Endothelial cell of umbilical vein (primary cell): ENCODE data around the gene TBC1D8. TPM values are rescaled to one million over a fixed set of nuclear protein-coding genes. Genes with fewer than 3 reads are reported as not detected.

Source experiments
- BruUV-seq: library from RNA; stranded (reverse); fragments of 400-500 nt; replicated peaks from 2 replicates; lab custom pipeline; 2021; lab: Mats Ljungman, UMichigan
- CTCF ChIA-PET: fragments of 300-600, 350-600 bp; sonication (Branson Sonifier 250); formaldehyde crosslinking; loops from one replicate; lab custom pipeline; 2021; ENCODE audit warnings: antibody characterized with exemption, inconsistent platforms; lab: Charles Lee
- POLR2A ChIA-PET: fragments of 300-600, 350-600 bp; sonication (Branson Sonifier 250); formaldehyde crosslinking; loops from one replicate; lab custom pipeline; 2021; ENCODE audit warnings: antibody characterized with exemption, inconsistent platforms; lab: Charles Lee
- DNase-seq: peaks from one replicate; pipeline ENCODE4 v3.0.0-alpha.2; 2011; ENCODE audit warnings: low read depth, low spot score
- FAIRE-seq: peaks from 2 replicates; lab custom pipeline; 2011; peaks lifted over from hg19 to GRCh38; lab: Jason Lieb, UNC
- H2AFZ ChIP-seq: 2 replicates; pipeline ENCODE4 v1.6.0; 2012; ENCODE audit warnings: low read depth, low read length, control low read depth, inconsistent platforms
- H3K27ac ChIP-seq: 2 replicates; pipeline ENCODE4 v1.5.1; 2011; ENCODE audit warnings: low read depth, mild to moderate bottlenecking, control low read depth, low read length, moderate library complexity; ENCODE audit not compliant: insufficient read depth
- H3K27me3 ChIP-seq, 2 experiments: 2 replicates each; pipeline versions ENCODE4 v1.6.0 to v1.6.1; 2011; ENCODE audit warnings: low read length in 2 of 2, mixed read lengths in 1 of 2; ENCODE audit not compliant: control insufficient read depth in 2 of 2, insufficient read depth in 2 of 2
- H3K36me3 ChIP-seq, 2 experiments: 2 replicates in 1 of 2; 3 replicates in 1 of 2; pipeline ENCODE4 v1.5.1; 2011; ENCODE audit warnings: low read length in 2 of 2, mild to moderate bottlenecking in 1 of 2, moderate library complexity in 1 of 2; ENCODE audit not compliant: control insufficient read depth in 2 of 2, insufficient read depth in 2 of 2; ENCODE audit errors: extremely low read depth in 1 of 2
- H3K4me1 ChIP-seq: 3 replicates; pipeline ENCODE4 v1.5.1; 2011; ENCODE audit warnings: mild to moderate bottlenecking, low read length; ENCODE audit not compliant: control insufficient read depth, insufficient read depth; ENCODE audit errors: extremely low read depth
- H3K4me2 ChIP-seq: 2 replicates; pipeline ENCODE4 v1.6.1; 2011; ENCODE audit warnings: low read length, control low read depth, mixed read lengths; ENCODE audit not compliant: insufficient read depth
- H3K4me3 ChIP-seq, 3 experiments: fragments of 200-600 bp in 1 of 3; sonication (generic), shearing (Covaris generic) in 1 of 3; replicated peaks in 1 of 3; 2 replicates each; pipeline ENCODE4 v1.5.1; 2011 to 2016; ENCODE audit warnings: control low read depth in 3 of 3, low read length in 3 of 3, mild to moderate bottlenecking in 2 of 3, inconsistent platforms in 1 of 3, low read depth in 1 of 3, moderate library complexity in 1 of 3; ENCODE audit not compliant: insufficient read depth in 1 of 3
- H3K79me2 ChIP-seq: 2 replicates; pipeline ENCODE4 v1.6.0; 2012; ENCODE audit warnings: low read length, inconsistent platforms; ENCODE audit not compliant: control insufficient read depth, insufficient read depth
- H3K9ac ChIP-seq: replicated peaks from 2 replicates; pipeline ENCODE3; 2011; ENCODE audit warnings: low read length, control low read depth; ENCODE audit not compliant: insufficient read depth; ENCODE audit errors: extremely low read depth
- H3K9me1 ChIP-seq: replicated peaks from 3 replicates; pipeline ENCODE4 v1.6.0; 2011; ENCODE audit warnings: mild to moderate bottlenecking, low read length; ENCODE audit not compliant: control insufficient read depth, insufficient read depth; ENCODE audit errors: extremely low read depth
- H3K9me3 ChIP-seq: replicated peaks from 2 replicates; pipeline ENCODE4 v1.5.1; 2012; ENCODE audit warnings: low read length, inconsistent platforms; ENCODE audit not compliant: control insufficient read depth, insufficient read depth
- H4K20me1 ChIP-seq: replicated peaks from 2 replicates; pipeline ENCODE3; 2011; ENCODE audit warnings: mild to moderate bottlenecking, low read length; ENCODE audit not compliant: control insufficient read depth, insufficient read depth; ENCODE audit errors: extremely low read depth
- CTCF ChIP-seq, 2 donors: IDR thresholded peaks; 1 replicate in 1 of 2; 2 replicates in 1 of 2; pipeline ENCODE4 v1.5.1; 2011; ENCODE audit warnings: low read length in 2 of 2, mild to moderate bottlenecking in 2 of 2, moderate library complexity in 2 of 2, control low read depth in 1 of 2, inconsistent platforms in 1 of 2, low read depth in 1 of 2; ENCODE audit not compliant: insufficient read depth in 1 of 2; ENCODE audit errors: extremely low read depth in 1 of 2
- EZH2 ChIP-seq: IDR thresholded peaks from 2 replicates; pipeline ENCODE4 v1.6.1; 2012; ENCODE audit warnings: borderline replicate concordance, low read depth, mild to moderate bottlenecking, moderate library complexity, low read length, inconsistent platforms; ENCODE audit not compliant: severe bottlenecking
- FOS ChIP-seq: IDR thresholded peaks from 2 replicates; pipeline ENCODE4 v1.6.1; 2011; ENCODE audit warnings: mild to moderate bottlenecking, low read length, moderate library complexity, borderline replicate concordance; ENCODE audit not compliant: insufficient read depth
- GATA2 ChIP-seq: IDR thresholded peaks from 2 replicates; pipeline ENCODE4 v1.7.0; 2011; ENCODE audit warnings: low read depth, mild to moderate bottlenecking, moderate library complexity, mixed read lengths, low read length; ENCODE audit not compliant: insufficient read length, insufficient read depth
- JUN ChIP-seq: IDR thresholded peaks from 2 replicates; pipeline ENCODE4 v1.6.1; 2011; ENCODE audit warnings: borderline replicate concordance, low read depth; ENCODE audit not compliant: insufficient read length, insufficient read depth
- MYC ChIP-seq: IDR thresholded peaks from one replicate; pipeline ENCODE4 v1.6.1; 2011; ENCODE audit warnings: mild to moderate bottlenecking, low read depth, low read length
- POLR2A ChIP-seq: IDR thresholded peaks from 2 replicates; pipeline ENCODE4 v1.6.1; 2012; ENCODE audit warnings: low read depth, mild to moderate bottlenecking, control low read depth, low read length
- POLR2AphosphoS5 ChIP-seq: IDR thresholded peaks from 2 replicates; pipeline ENCODE4 v1.6.1; 2012; ENCODE audit warnings: low read depth, mild to moderate bottlenecking, control low read depth, low read length, moderate library complexity; ENCODE audit not compliant: insufficient read depth
- dilution Hi-C: fragments of 300-500 bp; cut with MboI; formaldehyde crosslinking; loops from one replicate; pipeline ENCODE4 v1.15.0; 2019; ENCODE audit warnings: low sequenced_read_pairs; ENCODE audit not compliant: extremely low pct_ligation_motif_present
- intact Hi-C: fragments of 100-400 bp; cut with micrococcal nuclease; formaldehyde crosslinking; loops from one replicate; pipeline ENCODE4 v1.10.0; 2022
- polyA plus RNA-seq, 4 experiments: library from polyadenylated mRNA; depleted of rRNA in 3 of 4; stranded (reverse) in 3 of 4; unstranded in 1 of 4; fragments of >200 nt; gene quantifications; 2 replicates each; pipeline versions ENCODE4 v1.2.1 to v1.2.3, GENCODE V29; 2011 to 2012; ENCODE audit warnings: missing spikeins in 1 of 4
- total RNA-seq: library from RNA; stranded (reverse); gene quantifications from 2 replicates; pipeline ENCODE4 v1.2.3, GENCODE V29; 2021
- TF ChIP-seq, protein P1 (sequence below): IDR thresholded peaks from 2 replicates; pipeline ENCODE4 v1.6.1; 2011; ENCODE audit not compliant: insufficient read depth, insufficient read length

TBC1D8 gene
- total and polyA plus RNA-seq, 2 donors (not counting 3 experiments of a cell fraction or from before 2014, with no cell fraction given): 28.5 to 32.1 TPM

GRCh38 chr2:101115664-101116063, 35.5 kb downstream of the TBC1D8 start:
- H3K9me1 ChIP-seq: no peaks in the 10 kb centered on the region
- CTCF ChIA-PET: interaction anchor here (1.4 to 1.5 kb wide), 2 partner anchors 73 to 79 kb away, joined by 3 to 5 read pairs; no protein-coding TSS in a partner anchor
- no peak overlapping the region for H3K27ac ChIP-seq
- FAIRE-seq (no peak), DNase-seq (no peak)
- H3K9me3 ChIP-seq: no peaks in the 10 kb centered on the region
- peaks cover 78% of the 10 kb centered on the region for H3K79me2 ChIP-seq
- BruUV-seq: no TSS peak
- H4K20me1 ChIP-seq: no peaks in the 10 kb centered on the region
- dilution Hi-C loops: no loop called here
- no peak overlapping the region for H3K9ac ChIP-seq
- no peak overlapping the region for H3K4me3 ChIP-seq
- TF ChIP-seq FOS (no peak), MYC (no peak), CTCF (IDR thresholded peaks at IDR 0.05; ENCODE audit: extremely low read depth in 1 of 2, insufficient read depth in 1 of 2, low read depth in 1 of 2, low read length in 2 of 2) (no peak), EZH2 (no peak), POLR2AphosphoS5 (no peak), POLR2A (no peak), GATA2 (no peak), JUN (no peak)
- TF ChIP-seq, protein P1, sequence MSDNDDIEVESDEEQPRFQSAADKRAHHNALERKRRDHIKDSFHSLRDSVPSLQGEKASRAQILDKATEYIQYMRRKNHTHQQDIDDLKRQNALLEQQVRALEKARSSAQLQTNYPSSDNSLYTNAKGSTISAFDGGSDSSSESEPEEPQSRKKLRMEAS: no peak
- no peaks in the 10 kb centered on the region for H3K36me3 ChIP-seq
- H3K4me2 ChIP-seq: no peak overlapping the region
- no peak overlapping the region for H2AFZ ChIP-seq
- POLR2A ChIA-PET: no interaction called here
- H3K4me1 ChIP-seq: peaks cover 22% of the 10 kb centered on the region
- intact Hi-C loops: no loop called here
- H3K27me3 ChIP-seq: no peaks in the 10 kb centered on the region
